ENCODE results near the gene KIR2DL3. TPM values are rescaled to one million over a fixed set of nuclear protein-coding genes. Genes with fewer than 3 reads are reported as not detected.
"Not testable (repeated sequence)": the region's sequence is repeated elsewhere in the genome, so short reads cannot be mapped to it uniquely, and the experiment has no call there.

Gene KIR2DL3
- polyA plus RNA-seq, 4 donors, result not detected

GRCh38 chr19:54786091-54786723 is 47.9 kb downstream of the KIR2DL3 start:
- DNase-seq (ENCODE audit: low read depth in 4 of 4, low spot score in 3 of 4), result not testable (repeated sequence)

- not testable (repeated sequence) for DNase-seq (ENCODE audit: low read depth in 4 of 4, low spot score in 3 of 4)
Observed at GRCh38 chr19:54788154-54788553, 49.8 kb downstream of the KIR2DL3 start.

GRCh38 chr19:54790711-54791110 is 52.4 kb downstream of the KIR2DL3 start:
- DNase-seq (ENCODE audit: low read depth in 4 of 4, low spot score in 3 of 4), result no peak

GRCh38 chr19:54791476-54791875 is 53.2 kb downstream of the KIR2DL3 start:
- no peak for DNase-seq (ENCODE audit: low read depth in 4 of 4, low spot score in 3 of 4)

GRCh38 chr19:54792814-54793213 is 54.5 kb downstream of the KIR2DL3 start:
- no peak for DNase-seq (ENCODE audit: low read depth in 4 of 4, low spot score in 3 of 4)

- DNase-seq (ENCODE audit: low read depth in 4 of 4, low spot score in 3 of 4), result no peak
Observed at GRCh38 chr19:54795758-54796157, 57.4 kb downstream of the KIR2DL3 start.

Other genes starting within 250 kb of the KIR2DL3 start
- gene LAIR2, start 235.7 kb upstream of the KIR2DL3 start, polyA plus RNA-seq (ENCODE audit: insufficient read length in 4 of 4), result under 1 TPM in 2 of 4 donors, not detected in 2; 0.21 to 0.49 TPM
- gene LILRA2, start 164.7 kb upstream of the KIR2DL3 start, polyA plus RNA-seq (ENCODE audit: insufficient read length in 4 of 4), result 1 to 10 TPM in 1 of 4 donors, under 1 TPM in 3; 0.47 to 1.2 (median 0.79) TPM
- gene LILRA1, start 144.9 kb upstream of the KIR2DL3 start, polyA plus RNA-seq (ENCODE audit: insufficient read length in 4 of 4), result under 1 TPM; 0.29 to 0.62 (median 0.40) TPM
- 1 to 10 TPM in 1 of 4 donors, under 1 TPM in 3; 0.86 to 1.6 (median 0.96) TPM for gene LILRB1, start 108.0 kb upstream of the KIR2DL3 start, polyA plus RNA-seq (ENCODE audit: insufficient read length in 4 of 4)
- gene LILRB4, start 75.5 kb upstream of the KIR2DL3 start, polyA plus RNA-seq (ENCODE audit: insufficient read length in 4 of 4), result 1 to 10 TPM in 2 of 4 donors, under 1 TPM in 2; 0.84 to 1.2 (median 1.0) TPM
- gene KIR3DL3, start 14.1 kb upstream of the KIR2DL3 start, polyA plus RNA-seq (ENCODE audit: insufficient read length in 4 of 4), result not detected
- gene KIR2DL1, start 31.3 kb downstream of the KIR2DL3 start, polyA plus RNA-seq (ENCODE audit: insufficient read length in 4 of 4), result under 1 TPM in 1 of 4 donors, not detected in 3; 0.06 TPM
- gene KIR2DL4, start 65.1 kb downstream of the KIR2DL3 start, polyA plus RNA-seq (ENCODE audit: insufficient read length in 4 of 4), result under 1 TPM in 1 of 4 donors, not detected in 3; 0.05 TPM
- not detected for gene KIR3DL1, start 78.0 kb downstream of the KIR2DL3 start, polyA plus RNA-seq (ENCODE audit: insufficient read length in 4 of 4)
- gene KIR2DS4, start 94.2 kb downstream of the KIR2DL3 start, polyA plus RNA-seq (ENCODE audit: insufficient read length in 4 of 4), result not detected
- not detected for gene KIR3DL2, start 111.9 kb downstream of the KIR2DL3 start, polyA plus RNA-seq (ENCODE audit: insufficient read length in 4 of 4)
- under 1 TPM in 3 of 4 donors, not detected in 1; 0.17 to 0.49 (median 0.30) TPM for gene FCAR, start 135.7 kb downstream of the KIR2DL3 start, polyA plus RNA-seq (ENCODE audit: insufficient read length in 4 of 4)
- gene NCR1, start 167.6 kb downstream of the KIR2DL3 start, polyA plus RNA-seq (ENCODE audit: insufficient read length in 4 of 4), result under 1 TPM in 2 of 4 donors, not detected in 2; 0.10 to 0.22 TPM
- under 1 TPM in 1 of 4 donors, not detected in 3; 0.03 TPM for gene NLRP7, start 209.0 kb downstream of the KIR2DL3 start, polyA plus RNA-seq (ENCODE audit: insufficient read length in 4 of 4)
- gene NLRP2, start 227.9 kb downstream of the KIR2DL3 start, polyA plus RNA-seq (ENCODE audit: insufficient read length in 4 of 4), result 10 to 100 TPM in 3 of 4 donors, 1 to 10 TPM in 1; 5.6 to 22.0 (median 17.8) TPM